SU-DHL-6 (cell line): ENCODE results near the gene LRRC4C.

Source experiments
- EZH2phosphoT487 ChIP-seq: fragments of 200-600 bp; sonication (generic), shearing (Covaris generic); conservative IDR thresholded peaks from 2 replicates; pipeline ENCODE4 v1.6.1; 2018; ENCODE audit warnings: mild to moderate bottlenecking, antibody characterized with exemption, low read length, moderate library complexity, mixed read lengths
- TF ChIP-seq, protein P1 (sequence below): fragments of 200-600 bp; sonication (generic); IDR thresholded peaks from one replicate; pipeline ENCODE4 v1.5.1; 2017; ENCODE audit warnings: antibody characterized with exemption, mild to moderate bottlenecking, low read length, moderate library complexity; ENCODE audit not compliant: insufficient read depth, poor library complexity, severe bottlenecking

DNA sequence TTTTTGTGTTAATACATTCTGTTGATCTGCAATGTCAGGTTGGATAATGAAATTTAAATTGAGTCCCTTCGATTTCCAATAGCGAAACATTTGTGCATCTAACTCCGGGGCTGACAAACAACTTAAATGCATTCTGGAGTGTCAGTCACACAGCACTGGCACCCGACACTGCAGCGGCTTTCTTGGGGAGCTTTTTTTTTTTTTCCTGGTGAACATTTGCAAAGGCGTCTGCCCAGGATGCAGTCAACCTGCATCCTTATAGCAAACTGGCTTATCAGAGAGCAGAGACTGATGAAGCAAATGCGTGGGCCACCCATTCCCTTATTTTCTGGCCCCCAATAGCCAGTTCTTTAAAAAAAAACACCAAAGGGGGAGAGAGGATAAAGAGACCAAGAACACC is 1167.7 kb downstream of the LRRC4C start:
- TF ChIP-seq, protein P1, sequence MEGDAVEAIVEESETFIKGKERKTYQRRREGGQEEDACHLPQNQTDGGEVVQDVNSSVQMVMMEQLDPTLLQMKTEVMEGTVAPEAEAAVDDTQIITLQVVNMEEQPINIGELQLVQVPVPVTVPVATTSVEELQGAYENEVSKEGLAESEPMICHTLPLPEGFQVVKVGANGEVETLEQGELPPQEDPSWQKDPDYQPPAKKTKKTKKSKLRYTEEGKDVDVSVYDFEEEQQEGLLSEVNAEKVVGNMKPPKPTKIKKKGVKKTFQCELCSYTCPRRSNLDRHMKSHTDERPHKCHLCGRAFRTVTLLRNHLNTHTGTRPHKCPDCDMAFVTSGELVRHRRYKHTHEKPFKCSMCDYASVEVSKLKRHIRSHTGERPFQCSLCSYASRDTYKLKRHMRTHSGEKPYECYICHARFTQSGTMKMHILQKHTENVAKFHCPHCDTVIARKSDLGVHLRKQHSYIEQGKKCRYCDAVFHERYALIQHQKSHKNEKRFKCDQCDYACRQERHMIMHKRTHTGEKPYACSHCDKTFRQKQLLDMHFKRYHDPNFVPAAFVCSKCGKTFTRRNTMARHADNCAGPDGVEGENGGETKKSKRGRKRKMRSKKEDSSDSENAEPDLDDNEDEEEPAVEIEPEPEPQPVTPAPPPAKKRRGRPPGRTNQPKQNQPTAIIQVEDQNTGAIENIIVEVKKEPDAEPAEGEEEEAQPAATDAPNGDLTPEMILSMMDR = no peak
- no peak for TF ChIP-seq EZH2phosphoT487
